Measurements from ENCODE around the gene KMT2E.

Gene KMT2E

GRCh38 chr7:105055621-105056020 is 41.6 kb downstream of the KMT2E start:
- no peak for DNase-seq (ENCODE audit: low read depth)
- H3K4me3 ChIP-seq (ENCODE audit: low read depth, low read length): no peak overlapping the region
- TF ChIP-seq MYC (IDR thresholded peaks at IDR 0.05; ENCODE audit: low read depth, low read length): no peak
- TF ChIP-seq MAX (IDR thresholded peaks at IDR 0.05; ENCODE audit: low read depth, low read length): no peak
- no peak for TF ChIP-seq CTCF (IDR thresholded peaks at IDR 0.05; ENCODE audit: low read depth, low read length)
- TF ChIP-seq POLR2A (IDR thresholded peaks at IDR 0.05; ENCODE audit: extremely low read depth, insufficient read length): no peak

GRCh38 chr7:105057472-105057871 is 43.5 kb downstream of the KMT2E start:
- no peak for DNase-seq (ENCODE audit: low read depth)
- TF ChIP-seq MAX (IDR thresholded peaks at IDR 0.05; ENCODE audit: low read depth, low read length) (no peak), POLR2A (IDR thresholded peaks at IDR 0.05; ENCODE audit: extremely low read depth, insufficient read length) (no peak), CTCF (IDR thresholded peaks at IDR 0.05; ENCODE audit: low read depth, low read length) (no peak), MYC (IDR thresholded peaks at IDR 0.05; ENCODE audit: low read depth, low read length) (no peak)
- H3K4me3 ChIP-seq (ENCODE audit: low read depth, low read length): no peak overlapping the region

- no peak for DNase-seq (ENCODE audit: low read depth)
- H3K4me3 ChIP-seq (ENCODE audit: low read depth, low read length): no peak overlapping the region
- TF ChIP-seq CTCF (IDR thresholded peaks at IDR 0.05; ENCODE audit: low read depth, low read length) (no peak), MAX (IDR thresholded peaks at IDR 0.05; ENCODE audit: low read depth, low read length) (no peak), MYC (IDR thresholded peaks at IDR 0.05; ENCODE audit: low read depth, low read length) (no peak), POLR2A (IDR thresholded peaks at IDR 0.05; ENCODE audit: extremely low read depth, insufficient read length) (no peak)
These were observed 46.4 kb downstream of the KMT2E start for GRCh38 chr7:105060437-105060836.

GRCh38 chr7:105060923-105061322 is 46.9 kb downstream of the KMT2E start:
- TF ChIP-seq MYC (IDR thresholded peaks at IDR 0.05; ENCODE audit: low read depth, low read length): no peak
- no peak for DNase-seq (ENCODE audit: low read depth)
- H3K4me3 ChIP-seq (ENCODE audit: low read depth, low read length): no peak overlapping the region

DNA sequence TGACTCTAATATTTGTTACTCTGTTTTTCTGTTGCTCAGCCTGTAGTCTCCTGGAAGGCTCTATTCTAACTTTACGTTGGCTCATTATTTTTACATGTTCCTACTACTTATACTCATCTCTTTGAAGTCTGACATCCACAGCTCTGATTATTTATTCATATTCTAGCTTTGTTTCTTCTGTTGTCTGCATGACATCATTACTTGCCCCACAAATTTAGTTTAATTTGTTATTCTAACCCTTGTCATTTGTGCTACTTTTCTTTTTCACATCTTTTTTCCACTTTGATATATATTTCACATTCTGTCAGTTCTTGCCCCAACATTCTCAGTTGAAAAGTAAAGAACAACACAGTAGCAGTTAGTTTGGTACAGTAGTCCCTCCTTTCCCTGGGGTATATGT is 51.1 kb downstream of the KMT2E start:
- H3K4me3 ChIP-seq (ENCODE audit: low read depth, low read length): no peak overlapping the region
- TF ChIP-seq CTCF (IDR thresholded peaks at IDR 0.05; ENCODE audit: low read depth, low read length) (no peak), MYC (IDR thresholded peaks at IDR 0.05; ENCODE audit: low read depth, low read length) (no peak), MAX (IDR thresholded peaks at IDR 0.05; ENCODE audit: low read depth, low read length) (no peak), POLR2A (IDR thresholded peaks at IDR 0.05; ENCODE audit: extremely low read depth, insufficient read length) (no peak)
- no peak for DNase-seq (ENCODE audit: low read depth)

- no peak overlapping the region for H3K4me3 ChIP-seq (ENCODE audit: low read depth, low read length)
- TF ChIP-seq MYC (IDR thresholded peaks at IDR 0.05; ENCODE audit: low read depth, low read length) (no peak), CTCF (IDR thresholded peaks at IDR 0.05; ENCODE audit: low read depth, low read length) (no peak), POLR2A (IDR thresholded peaks at IDR 0.05; ENCODE audit: extremely low read depth, insufficient read length) (no peak), MAX (IDR thresholded peaks at IDR 0.05; ENCODE audit: low read depth, low read length) (no peak)
- DNase-seq (ENCODE audit: low read depth): no peak
These were observed 53.7 kb downstream of the KMT2E start for GRCh38 chr7:105067691-105068090.

All from NB4 (cell line).